HG03558 (cell line): Measurements from ENCODE around the gene CERK.

Source experiments
- ATAC-seq: cut with Tn5 transposase; IDR thresholded peaks from one replicate; pipeline ENCODE4 v1.9.1; 2021; ENCODE audit warnings: moderate number of reproducible peaks; ENCODE audit not compliant: unreplicated experiment; ENCODE audit errors: extremely low read depth

CERK gene

GRCh38 chr22:46682011-46682731 lies 55.9 kb downstream of the CERK start:
- no peak for ATAC-seq

- no peak for ATAC-seq
Measured at GRCh38 chr22:46681010-46681409, 57.0 kb downstream of the CERK start.

- ATAC-seq, result no peak
Measured at GRCh38 chr22:46679706-46680269, 58.3 kb downstream of the CERK start.

- ATAC-seq, result no peak
Measured at GRCh38 chr22:46678785-46679700, 59.0 kb downstream of the CERK start.

GRCh38 chr22:46678003-46678657 lies 59.9 kb downstream of the CERK start:
- no peak for ATAC-seq

GRCh38 chr22:46677323-46678002 lies 60.6 kb downstream of the CERK start:
- ATAC-seq, result no peak

- no peak for ATAC-seq
Measured at GRCh38 chr22:46676881-46677280, 61.2 kb downstream of the CERK start.

- no peak for ATAC-seq
Measured at GRCh38 chr22:46676479-46676878, 61.6 kb downstream of the CERK start.

GRCh38 chr22:46675938-46676337 lies 62.1 kb downstream of the CERK start:
- ATAC-seq, result no peak

- no peak for ATAC-seq
Measured at GRCh38 chr22:46675479-46675878, 62.6 kb downstream of the CERK start.

GRCh38 chr22:46674906-46675305 lies 63.1 kb downstream of the CERK start:
- ATAC-seq, result no peak

GRCh38 chr22:46674367-46674781 lies 63.7 kb downstream of the CERK start:
- ATAC-seq, result no peak

- no peak for ATAC-seq
Measured at GRCh38 chr22:46673662-46674236, 64.3 kb downstream of the CERK start.

- ATAC-seq, result no peak
Measured at GRCh38 chr22:46673205-46673604, 64.8 kb downstream of the CERK start.

- no peak for ATAC-seq
Measured at GRCh38 chr22:46672731-46673130, 65.3 kb downstream of the CERK start.

GRCh38 chr22:46671824-46672432 lies 66.1 kb downstream of the CERK start:
- ATAC-seq, result no peak

GRCh38 chr22:46669201-46669600 lies 68.9 kb downstream of the CERK start:
- no peak for ATAC-seq

- no peak for ATAC-seq
Measured at GRCh38 chr22:46668116-46668515, 69.9 kb downstream of the CERK start.

- no peak for ATAC-seq
Measured at GRCh38 chr22:46667245-46667623, 70.8 kb downstream of the CERK start.
